RWPE1 (cell line): Measurements from ENCODE around the gene CUTA.

Experiments
- CTCF ChIA-PET: fragments of 350-600 bp; sonication (Branson Sonifier 250); formaldehyde crosslinking; extraction: SDS; loops from one replicate; lab custom pipeline; 2021; lab: Yijun Ruan, JAX
- POLR2A ChIA-PET: fragments of 400-600 bp; formaldehyde crosslinking; extraction: SDS; loops from one replicate; lab custom pipeline; 2020; ENCODE audit warnings: antibody characterized with exemption; ENCODE audit not compliant: low non-redundant PET; lab: Yijun Ruan, JAX
- DNase-seq: peaks from one replicate; pipeline ENCODE4 v3.0.0; 2012; ENCODE audit warnings: low spot score
- H3K27ac ChIP-seq: fragments of 450-650 bp; 2 replicates; pipeline ENCODE4 v1.5.1; 2017
- CTCF ChIP-seq: fragments of 450-650 bp; conservative IDR thresholded peaks from 2 replicates; pipeline ENCODE4 v1.5.1; 2017; ENCODE audit warnings: low read depth, mild to moderate bottlenecking

CUTA gene

GRCh38 chr6:33413241-33414120 lies 4.4 kb downstream of the CUTA start:
- CTCF ChIA-PET: interaction anchor here (0.7 to 1.3 kb wide), 3 partner anchors 13 to 479 kb away, joined by 4 to 5 read pairs (median 4); no protein-coding TSS in a partner anchor
- H3K27ac ChIP-seq: peak overlapping the region; percentile 93
- POLR2A ChIA-PET: no interaction called here
- no peak for DNase-seq
- TF ChIP-seq CTCF: no peak

DNA sequence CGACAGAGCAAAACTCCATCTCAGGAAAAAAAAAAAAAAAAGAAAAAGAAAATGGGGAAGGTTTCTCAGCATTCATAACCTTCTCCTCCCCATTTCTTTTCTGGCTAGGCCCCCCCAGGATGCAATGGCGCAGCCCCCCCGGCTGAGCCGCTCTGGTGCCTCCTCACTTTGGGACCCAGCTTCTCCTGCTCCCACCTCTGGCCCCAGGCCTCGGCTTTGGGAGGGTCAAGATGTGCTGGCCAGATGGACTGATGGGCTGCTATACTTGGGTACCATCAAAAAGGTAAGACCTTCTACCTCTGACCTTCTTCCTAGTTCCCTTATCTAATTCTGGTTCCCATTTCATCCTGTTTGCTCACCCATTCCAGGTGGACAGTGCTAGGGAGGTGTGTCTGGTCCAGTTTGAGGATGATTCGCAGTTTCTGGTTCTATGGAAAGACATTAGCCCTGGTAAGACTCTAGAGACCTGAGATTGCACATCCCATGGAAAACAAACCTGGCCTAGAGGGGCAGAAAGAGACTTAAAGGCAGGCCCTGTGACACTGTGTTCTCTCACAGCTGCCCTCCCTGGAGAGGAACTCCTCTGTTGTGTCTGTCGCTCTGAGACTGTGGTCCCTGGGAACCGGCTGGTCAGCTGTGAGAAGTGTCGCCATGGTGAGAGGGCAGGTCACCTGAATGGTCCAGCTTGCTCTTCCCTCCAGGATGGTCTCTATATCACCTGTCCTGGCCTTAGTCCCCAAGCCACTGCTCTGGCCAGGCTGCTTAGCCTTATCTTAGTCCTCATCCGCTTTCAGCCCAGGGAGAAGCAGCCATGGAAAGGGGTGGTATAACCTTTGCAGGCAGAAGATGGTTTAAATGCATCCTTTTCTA lies 5.5 kb downstream of the CUTA start:
- ChIA-PET POLR2A (no interaction called here), CTCF (interaction anchor here (0.5 to 1.3 kb wide), 3 partner anchors 14 to 186 kb away, joined by 4 to 10 read pairs (median 5); no protein-coding TSS in a partner anchor)
- TF ChIP-seq CTCF: no peak
- DNase-seq: no peak
- peak overlapping the region; percentile 93 for H3K27ac ChIP-seq

DNA sequence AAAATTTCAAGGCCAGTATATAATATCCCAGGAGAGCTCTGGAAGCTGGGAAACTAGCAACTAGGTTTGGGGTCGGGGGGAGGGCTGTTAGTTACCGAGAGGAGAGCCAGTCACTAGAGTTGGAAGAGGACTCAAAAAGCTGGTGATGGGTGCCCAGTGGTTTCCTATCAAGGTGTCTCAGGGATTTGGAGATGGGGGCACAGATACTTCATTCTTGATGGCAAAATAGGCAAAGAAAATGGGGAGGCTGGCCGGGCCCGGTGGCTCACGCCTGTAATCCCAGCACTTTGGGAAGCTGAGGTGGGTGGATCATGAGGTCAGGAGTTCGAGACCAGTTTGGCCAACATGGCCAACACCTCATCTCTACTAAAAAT lies 6.3 kb downstream of the CUTA start:
- peak overlapping the region; percentile 93 for H3K27ac ChIP-seq
- POLR2A ChIA-PET: no interaction called here
- CTCF ChIA-PET: interaction anchor here (0.6 kb wide), 1 partner anchor 28 kb away, joined by 4 read pairs; no protein-coding TSS in a partner anchor
- no peak for DNase-seq
- TF ChIP-seq CTCF: no peak

- ChIA-PET CTCF (no interaction called here), POLR2A (no interaction called here)
- peak within 1 kb of the TSS; percentile 93 for H3K27ac ChIP-seq
- no peak for TF ChIP-seq CTCF
- DNase-seq: peak; percentile 94
These were observed 6.9 kb downstream of the CUTA start, which contains the start of gene PHF1 for GRCh38 chr6:33410711-33411631. Gene PHF1, plus strand, starts transcription at chr6:33411014. Its CDS starts 1,250 bp downstream, at chr6:33412264.

DNA sequence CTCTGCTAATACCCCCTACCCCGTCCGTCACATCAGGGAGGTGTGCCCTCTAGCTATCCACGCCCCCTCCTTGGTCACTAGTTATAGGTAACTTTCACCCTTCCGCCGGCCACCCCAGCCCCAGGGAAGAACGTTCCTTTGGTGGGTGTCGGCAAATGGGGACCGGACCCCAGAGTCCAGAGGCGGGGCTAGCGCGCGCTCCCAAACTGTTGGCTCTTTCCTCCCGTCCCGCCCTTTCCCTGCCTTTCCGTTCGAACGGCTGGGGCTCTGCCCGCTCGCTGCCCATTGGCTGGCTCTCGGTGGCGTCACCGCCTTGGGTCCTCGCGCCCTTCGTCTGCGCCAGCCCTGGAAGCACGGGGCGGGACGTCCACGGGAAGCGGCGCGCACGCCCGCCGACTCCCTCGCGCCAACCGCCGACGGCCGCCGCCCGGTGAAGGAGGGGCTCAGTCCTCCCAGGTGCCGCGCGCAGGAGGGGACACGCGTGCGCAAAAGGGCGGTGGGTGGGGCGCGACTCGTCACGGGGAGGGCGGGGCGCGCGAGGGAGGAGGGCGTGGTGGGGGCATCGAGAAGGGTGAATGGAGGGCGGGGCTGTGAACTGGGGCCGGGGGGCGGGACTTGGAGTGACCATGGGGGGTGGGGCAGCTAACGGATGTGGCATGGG lies 7.7 kb downstream of the CUTA start:
- CTCF ChIA-PET: interaction anchor here (0.5 to 0.6 kb wide), 2 partner anchors 9 to 92 kb away, joined by 3 read pairs; partner anchors contain the start of gene ZBTB22
- POLR2A ChIA-PET: no interaction called here
- no peak for TF ChIP-seq CTCF
- H3K27ac ChIP-seq: peak overlapping the region; percentile 93
- peak; percentile 98 for DNase-seq
